NCI-H2029 treated with DMSO at 0.1 percent for 48 hours (cell line): Measurements from ENCODE around the gene KRT77.
"Not testable (repeated sequence)": the region's sequence is repeated elsewhere in the genome, so short reads cannot be mapped to it uniquely, and the experiment has no call there.

Source experiments
- DNase-seq: peaks from one replicate; lab custom pipeline; 2025; lab: John Stamatoyannopoulos, UW

The KRT77 gene

GRCh38 chr12:52722680-52723079, 19.4 kb upstream of the KRT77 start:
- no peak for DNase-seq

- DNase-seq = no peak
Measured at GRCh38 chr12:52721838-52722470, 18.6 kb upstream of the KRT77 start.

GRCh38 chr12:52720365-52720886, 17.1 kb upstream of the KRT77 start:
- DNase-seq = no peak

GRCh38 chr12:52716061-52716460, 12.7 kb upstream of the KRT77 start:
- DNase-seq = no peak

- DNase-seq = no peak
Measured at GRCh38 chr12:52715416-52715815, 12.1 kb upstream of the KRT77 start.

GRCh38 chr12:52714887-52715281, 11.6 kb upstream of the KRT77 start:
- DNase-seq = no peak

- no peak for DNase-seq
Measured at GRCh38 chr12:52713960-52714886, 10.9 kb upstream of the KRT77 start.

- not testable (repeated sequence) for DNase-seq
Measured at GRCh38 chr12:52712122-52712521, 8.8 kb upstream of the KRT77 start.

GRCh38 chr12:52710730-52711129, 7.4 kb upstream of the KRT77 start:
- no peak for DNase-seq

GRCh38 chr12:52708010-52708409, 4.7 kb upstream of the KRT77 start:
- no peak for DNase-seq

- DNase-seq = no peak
Measured at GRCh38 chr12:52704464-52704863, 1.1 kb upstream of the KRT77 start.

- no peak for DNase-seq
Measured at GRCh38 chr12:52703878-52704277, 554 bp upstream of the KRT77 start.

GRCh38 chr12:52702338-52702737, 986 bp downstream of the KRT77 start:
- DNase-seq = no peak

GRCh38 chr12:52701281-52701680, 2.0 kb downstream of the KRT77 start:
- DNase-seq = no peak

GRCh38 chr12:52699960-52700359, 3.4 kb downstream of the KRT77 start:
- no peak for DNase-seq

- DNase-seq = no peak
Measured at GRCh38 chr12:52699373-52699772, 4.0 kb downstream of the KRT77 start.

GRCh38 chr12:52698651-52699340, 4.5 kb downstream of the KRT77 start:
- no peak for DNase-seq

GRCh38 chr12:52697058-52697582, 6.2 kb downstream of the KRT77 start:
- DNase-seq = no peak

- no peak for DNase-seq
Measured at GRCh38 chr12:52696588-52696987, 6.7 kb downstream of the KRT77 start.

GRCh38 chr12:52695039-52695438, 8.3 kb downstream of the KRT77 start:
- DNase-seq = no peak

- no peak for DNase-seq
Measured at GRCh38 chr12:52694151-52694550, 9.2 kb downstream of the KRT77 start.

GRCh38 chr12:52693261-52693660, 10.1 kb downstream of the KRT77 start:
- DNase-seq = no peak
